ENCODE measurements around the gene CIRBP. TPM values are rescaled to one million over a fixed set of nuclear protein-coding genes. Genes with fewer than 3 reads are reported as not detected.

The CIRBP gene
- total and polyA plus RNA-seq, 2 of the 13 experiments (the other 11 are each of a cell fraction or from before 2014, with no cell fraction given): 133 to 140 TPM

GRCh38 chr19:1258163-1258492, 11.0 kb upstream of the CIRBP start (continued):
- TF ChIP-seq ZNF800 (CRISPR knock-in tag; IDR thresholded peaks at IDR 0.05) (no peak), DMTF1 (CRISPR knock-in tag; IDR thresholded peaks at IDR 0.05) (no peak), SIN3B (IDR thresholded peaks at IDR 0.05; ENCODE audit: low read length) (no peak), ZFYVE20 (CRISPR knock-in tag; IDR thresholded peaks at IDR 0.05; ENCODE audit: borderline replicate concordance, low read depth) (no peak), PITX1 (CRISPR knock-in tag; IDR thresholded peaks at IDR 0.05) (no peak), ZNF687 (CRISPR knock-in tag; IDR thresholded peaks at IDR 0.05) (no peak), AGO2 (optimal IDR thresholded peaks at IDR 0.05; ENCODE audit: low read depth, low read length) (peak; percentile 64), HOXD1 (CRISPR knock-in tag; IDR thresholded peaks at IDR 0.05) (no peak), ZNF605 (CRISPR knock-in tag; IDR thresholded peaks at IDR 0.05) (no peak), PHF21A (CRISPR knock-in tag; IDR thresholded peaks at IDR 0.05) (no peak), ZNF574 (CRISPR knock-in tag; IDR thresholded peaks at IDR 0.05) (no peak), POLR2AphosphoS5 (IDR thresholded peaks at IDR 0.05; ENCODE audit: low read depth, low read length) (peak; percentile 44), POLR2A (IDR thresholded peaks at IDR 0.05; ENCODE audit: insufficient read depth in 1 of 2, low read depth in 2 of 2, low read length in 2 of 2) (peak in 1 of 2 experiments; percentile 10; a peak in 1 of 4 replicates)

All from HepG2 (cell line).